ENCODE results near the gene SPANXN2. TPM values are rescaled to one million over a fixed set of nuclear protein-coding genes. Genes with fewer than 3 reads are reported as not detected.
"Not testable (repeated sequence)": the region's sequence is repeated elsewhere in the genome, so short reads cannot be mapped to it uniquely, and the experiment has no call there.

Gene SPANXN2
- total RNA-seq, result not detected

GRCh38 chrX:143720652-143721051 is at the start of gene SPANXN2:
SPANXN2 (minus strand) TSS chrX:143720752; CDS start chrX:143720668, 84 bp downstream.
- H3K4me3 ChIP-seq; intact Hi-C loops (cut with DNase I); H3K27ac ChIP-seq; H3K27me3 ChIP-seq; DNase-seq; H3K4me1 ChIP-seq; H3K36me3 ChIP-seq (replicated peaks in 1 of 2; ENCODE audit: insufficient read depth in 1 of 2, low read depth in 2 of 2); ATAC-seq; H3K9me3 ChIP-seq: not testable (repeated sequence)
- WGBS, 2 donors, result 43 to 50% methylated on average over 1 to 2 of the region's 2 CpGs

GRCh38 chrX:143768976-143769375 is 48.4 kb upstream of the SPANXN2 start:
- Histone ChIP-seq H3K36me3 (replicated peaks in 1 of 2; ENCODE audit: insufficient read depth in 1 of 2, low read depth in 2 of 2) (no peaks in the 10 kb centered on the region), H3K9me3 (no peaks in the 10 kb centered on the region), H3K27me3 (no peaks in the 10 kb centered on the region), H3K4me1 (no peaks in the 10 kb centered on the region), H3K27ac (no peak overlapping the region), H3K4me3 (no peak overlapping the region)
- no peak for ATAC-seq
- 36 to 61% methylated on average over 3 of the region's 3 CpGs for WGBS, 2 donors
- no peak for TF ChIP-seq POLR2A (IDR thresholded peaks at IDR 0.05)
- TF ChIP-seq CTCF (IDR thresholded peaks at IDR 0.05), result no peak
- intact Hi-C loops (cut with DNase I), result no loop called here
- DNase-seq, result no peak

- H3K36me3 ChIP-seq (replicated peaks in 1 of 2; ENCODE audit: insufficient read depth in 1 of 2, low read depth in 2 of 2); H3K27ac ChIP-seq; DNase-seq; intact Hi-C loops (cut with DNase I); H3K4me3 ChIP-seq; H3K27me3 ChIP-seq; H3K9me3 ChIP-seq; H3K4me1 ChIP-seq; ATAC-seq: not testable (repeated sequence)
- 75 to 78% methylated on average over 1 to 4 of the region's 12 CpGs for WGBS, 2 donors
Measured at GRCh38 chrX:143767789-143768188, 47.2 kb upstream of the SPANXN2 start.

GRCh38 chrX:143757887-143758286 is 37.3 kb upstream of the SPANXN2 start:
- no peak for ATAC-seq
- intact Hi-C loops (cut with DNase I), result no loop called here

GRCh38 chrX:143757375-143757774 is 36.8 kb upstream of the SPANXN2 start:
- intact Hi-C loops (cut with DNase I), result no loop called here
- Histone ChIP-seq H3K9me3 (no peaks in the 10 kb centered on the region), H3K27ac (no peak overlapping the region), H3K36me3 (replicated peaks in 1 of 2; ENCODE audit: insufficient read depth in 1 of 2, low read depth in 2 of 2) (no peaks in the 10 kb centered on the region), H3K4me1 (no peaks in the 10 kb centered on the region), H3K4me3 (no peak overlapping the region), H3K27me3 (no peaks in the 10 kb centered on the region)
- TF ChIP-seq POLR2A (IDR thresholded peaks at IDR 0.05) (no peak), CTCF (IDR thresholded peaks at IDR 0.05) (no peak)
- no peak for ATAC-seq
- 95 to 96% methylated on average over 11 to 17 of the region's 37 CpGs for WGBS, 2 donors
- DNase-seq, result no peak

More at GRCh38 chrX:143757887-143758286, 37.3 kb upstream of the SPANXN2 start:
- no peaks in the 10 kb centered on the region for H3K4me1 ChIP-seq
- no peak overlapping the region for H3K4me3 ChIP-seq
- H3K27me3 ChIP-seq, result no peaks in the 10 kb centered on the region
- no peak overlapping the region for H3K27ac ChIP-seq
- TF ChIP-seq POLR2A (IDR thresholded peaks at IDR 0.05) (no peak), CTCF (IDR thresholded peaks at IDR 0.05) (no peak)
- DNase-seq, result no peak
- no peaks in the 10 kb centered on the region for H3K36me3 ChIP-seq (replicated peaks in 1 of 2; ENCODE audit: insufficient read depth in 1 of 2, low read depth in 2 of 2)
- 65 to 100% methylated on average over 3 to 7 of the region's 7 CpGs for WGBS, 2 donors
- H3K9me3 ChIP-seq, result no peaks in the 10 kb centered on the region

- Histone ChIP-seq H3K36me3 (replicated peaks in 1 of 2; ENCODE audit: insufficient read depth in 1 of 2, low read depth in 2 of 2) (no peaks in the 10 kb centered on the region), H3K4me1 (no peaks in the 10 kb centered on the region), H3K27ac (no peak overlapping the region), H3K9me3 (no peaks in the 10 kb centered on the region), H3K27me3 (no peaks in the 10 kb centered on the region), H3K4me3 (no peak overlapping the region)
- WGBS, 2 donors, result 44 to 66% methylated on average over 3 of the region's 3 CpGs
- intact Hi-C loops (cut with DNase I), result no loop called here
- TF ChIP-seq POLR2A (IDR thresholded peaks at IDR 0.05) (no peak), CTCF (IDR thresholded peaks at IDR 0.05) (no peak)
- no peak for ATAC-seq
- no peak for DNase-seq
Measured at GRCh38 chrX:143754183-143754582, 33.6 kb upstream of the SPANXN2 start.

Measured in body of pancreas (tissue), 4 donors.